Right lobe of liver (tissue), 6 donors: ENCODE measurements around the gene CT83. TPM values are rescaled to one million over a fixed set of nuclear protein-coding genes. Genes with fewer than 3 reads are reported as not detected.

Experiments used
- ATAC-seq, 4 donors: fragments of 200-7000 bp; cut with Tn5 transposase; one replicate each; pipeline ENCODE4 v1.9.1; 2020; ENCODE audit warnings: mild to moderate bottlenecking in 4 of 4, moderate library complexity in 4 of 4
- DNase-seq, 3 donors: peaks; one replicate each; pipeline ENCODE4 v3.0.0-alpha.2; 2020
- H3K27ac ChIP-seq, 3 donors: fragments of 200-600 bp; one replicate each; pipeline ENCODE4 v1.8.0; 2022
- H3K27me3 ChIP-seq, 2 donors: fragments of 200-600 bp; one replicate each; pipeline ENCODE4 v1.8.0; 2022
- H3K36me3 ChIP-seq, 4 donors: fragments of 200-600 bp; sonication (generic) in 1 of 4; one replicate each; pipeline versions ENCODE4 v1.5.1 to v1.8.0; 2017 to 2022; ENCODE audit warnings: control low read depth in 1 of 4
- H3K4me1 ChIP-seq, 4 donors: fragments of 200-600 bp; sonication (generic) in 1 of 4; one replicate each; pipeline versions ENCODE4 v1.5.1 to v1.8.0; 2017 to 2022; ENCODE audit warnings: control low read depth in 1 of 4
- H3K4me3 ChIP-seq, 3 donors: fragments of 200-600 bp; one replicate each; pipeline ENCODE4 v1.8.0; 2022
- H3K9me3 ChIP-seq, 4 donors: fragments of 200-600 bp; sonication (generic) in 1 of 4; one replicate each; pipeline versions ENCODE4 v1.5.1 to v1.8.0; 2017 to 2022; ENCODE audit warnings: control low read depth in 1 of 4
- POLR2A ChIP-seq: fragments of 450-650 bp; IDR thresholded peaks from one replicate; pipeline ENCODE4 v1.6.1; 2017; ENCODE audit warnings: antibody characterized with exemption, mild to moderate bottlenecking
- WGBS: methylation state at CpG from one replicate; pipeline ENCODE4 v1.1.6; 2018; ENCODE audit warnings: low coverage, low lambda C conversion rate; ENCODE audit not compliant: insufficient coverage; ENCODE audit errors: missing lambda C conversion rate; 5-methylcytosine and 5-hydroxymethylcytosine counted together
- intact Hi-C, 2 donors: fragments of 100-400 bp; cut with DNase I; formaldehyde crosslinking; loops; one replicate each; pipeline versions ENCODE4 v1.11.2 to v1.14.1; 2022
- long read RNA-seq: library from polyadenylated mRNA; unstranded; transcript quantifications from one replicate; pipeline ENCODE4 v2.0.0, GENCODE V29; 2019
- total RNA-seq, 6 experiments: library from RNA; depleted of rRNA in 2 of 6; stranded (reverse); fragments of >200 nt in 2 of 6; fragmentation: NEBNext Ultra II Directional in 3 of 6; extraction: Animal tissue kit (Norgen Biotek cat#: 25700) in 3 of 6; gene quantifications; one replicate each; pipeline versions ENCODE4 v1.1.0 to v1.2.4, GENCODE V29; 2016 to 2023
- TF ChIP-seq, protein P1 (sequence below), 4 donors: fragments of 200-600 bp in 3 of 4; fragments of 450-650 bp in 1 of 4; IDR thresholded peaks; one replicate each; pipeline versions ENCODE4 v1.5.1 to v1.8.0; 2016 to 2022; ENCODE audit warnings: antibody characterized with exemption in 4 of 4, mild to moderate bottlenecking in 2 of 4
- donor health status: DM: no; HTN: yes; CAD: no.
- donor health status: DM: no; HTN: no; CAD: no.
- donor health status: DM: no; HTN: no; CAD: no.
- donor health status: DM: no; HTN: yes; CAD: no.
- donor health status: DM: no; HTN: yes; CAD: no.

Gene CT83, protein sequence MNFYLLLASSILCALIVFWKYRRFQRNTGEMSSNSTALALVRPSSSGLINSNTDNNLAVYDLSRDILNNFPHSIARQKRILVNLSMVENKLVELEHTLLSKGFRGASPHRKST
- total RNA-seq: not detected
- long read RNA-seq: 0 reads

DNA sequence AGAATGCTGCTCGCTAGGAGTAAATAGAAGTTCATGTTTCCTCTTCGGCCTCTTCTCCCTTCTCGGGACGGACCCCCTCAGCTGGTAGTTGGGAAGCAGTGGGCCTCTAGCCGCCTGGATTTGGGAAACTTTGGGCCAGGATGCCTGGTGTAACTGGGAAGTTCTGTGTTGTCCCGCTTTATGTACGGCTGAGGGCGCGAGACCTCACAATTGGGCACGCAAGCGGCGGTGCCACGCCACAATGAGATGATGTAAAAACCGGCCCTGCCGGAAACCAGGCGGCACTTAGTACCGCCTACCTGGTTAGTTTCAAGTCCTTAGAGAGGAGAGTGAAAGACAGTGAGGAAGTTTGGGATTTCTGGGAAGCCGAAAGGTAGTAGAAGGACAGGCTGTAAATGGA lies at the start of gene CT83:
TSS of gene CT83 (minus strand) at position 155 of the 400 bp plus-strand sequence. CDS start at position 35, 120 bp downstream.
- no peak within 1 kb of the TSS for H3K27ac ChIP-seq
- WGBS: 62% methylated on average over 17 of the region's 18 CpGs
- peaks cover 0 to 4% of the 10 kb centered on the region in 2 donors for H3K27me3 ChIP-seq
- intact Hi-C loops: no loop called here
- no peaks in the 10 kb centered on the region for H3K9me3 ChIP-seq
- no peak for DNase-seq
- no peaks in the 10 kb centered on the region for H3K4me1 ChIP-seq
- no peak for ATAC-seq
- no peak within 1 kb of the TSS for H3K4me3 ChIP-seq
- TF ChIP-seq, protein P1, sequence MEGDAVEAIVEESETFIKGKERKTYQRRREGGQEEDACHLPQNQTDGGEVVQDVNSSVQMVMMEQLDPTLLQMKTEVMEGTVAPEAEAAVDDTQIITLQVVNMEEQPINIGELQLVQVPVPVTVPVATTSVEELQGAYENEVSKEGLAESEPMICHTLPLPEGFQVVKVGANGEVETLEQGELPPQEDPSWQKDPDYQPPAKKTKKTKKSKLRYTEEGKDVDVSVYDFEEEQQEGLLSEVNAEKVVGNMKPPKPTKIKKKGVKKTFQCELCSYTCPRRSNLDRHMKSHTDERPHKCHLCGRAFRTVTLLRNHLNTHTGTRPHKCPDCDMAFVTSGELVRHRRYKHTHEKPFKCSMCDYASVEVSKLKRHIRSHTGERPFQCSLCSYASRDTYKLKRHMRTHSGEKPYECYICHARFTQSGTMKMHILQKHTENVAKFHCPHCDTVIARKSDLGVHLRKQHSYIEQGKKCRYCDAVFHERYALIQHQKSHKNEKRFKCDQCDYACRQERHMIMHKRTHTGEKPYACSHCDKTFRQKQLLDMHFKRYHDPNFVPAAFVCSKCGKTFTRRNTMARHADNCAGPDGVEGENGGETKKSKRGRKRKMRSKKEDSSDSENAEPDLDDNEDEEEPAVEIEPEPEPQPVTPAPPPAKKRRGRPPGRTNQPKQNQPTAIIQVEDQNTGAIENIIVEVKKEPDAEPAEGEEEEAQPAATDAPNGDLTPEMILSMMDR (IDR thresholded peaks at IDR 0.05): no peak
- TF ChIP-seq POLR2A: no peak
- H3K36me3 ChIP-seq: no peaks in the 10 kb centered on the region

DNA sequence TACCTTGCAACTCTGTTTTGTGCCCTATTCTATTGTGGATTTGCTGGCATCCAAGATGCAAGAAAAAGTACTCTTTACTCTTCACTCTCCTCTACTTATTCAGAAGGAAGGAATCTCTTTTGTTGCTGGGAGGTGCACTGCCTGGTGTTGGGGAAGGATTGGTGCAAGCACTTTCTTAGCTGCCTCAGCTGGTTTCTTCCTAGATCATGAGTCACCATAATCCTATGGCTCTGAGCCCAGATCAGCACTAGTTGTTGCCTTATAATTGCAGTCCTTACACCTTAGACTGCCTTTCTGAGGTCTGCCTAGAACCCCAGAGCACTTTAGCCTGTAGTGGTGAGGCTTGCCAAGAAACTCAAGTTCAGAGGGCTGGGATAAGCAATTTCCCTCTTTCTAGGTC lies 37.0 kb upstream of the CT83 start:
- DNase-seq (no peak), ATAC-seq (no peak)
- no peak overlapping the region for H3K27ac ChIP-seq
- intact Hi-C loops: no loop called here
- no peaks in the 10 kb centered on the region for H3K36me3 ChIP-seq
- no peak overlapping the region for H3K4me3 ChIP-seq
- H3K27me3 ChIP-seq: no peaks in the 10 kb centered on the region
- no peaks in the 10 kb centered on the region for H3K9me3 ChIP-seq
- TF ChIP-seq, protein P1 (IDR thresholded peaks at IDR 0.05): no peak
- TF ChIP-seq POLR2A: no peak
- H3K4me1 ChIP-seq: no peaks in the 10 kb centered on the region

DNA sequence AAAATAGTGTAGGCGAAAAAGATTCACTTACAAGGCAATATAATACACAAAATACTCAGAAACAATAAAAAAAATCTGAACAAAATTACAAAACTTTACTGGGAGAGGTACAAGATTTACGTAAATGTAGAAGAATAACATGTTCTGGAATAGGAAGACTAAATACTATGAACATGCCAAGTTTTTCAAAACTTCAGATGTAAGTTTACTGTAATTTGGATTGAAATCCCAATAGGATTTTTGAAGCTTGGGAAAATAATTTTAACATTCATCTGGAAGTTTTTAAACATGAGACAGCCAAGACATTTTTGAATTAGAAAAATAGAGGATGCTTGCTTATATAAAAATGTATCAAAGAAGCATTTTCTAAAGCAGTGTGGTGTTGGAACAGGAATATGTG lies 30.5 kb upstream of the CT83 start:
- peaks cover 0 to 4% of the 10 kb centered on the region in 2 donors for H3K27me3 ChIP-seq
- TF ChIP-seq POLR2A: no peak
- TF ChIP-seq, protein P1 (IDR thresholded peaks at IDR 0.05): no peak
- H3K27ac ChIP-seq: no peak overlapping the region
- no peaks in the 10 kb centered on the region for H3K4me1 ChIP-seq
- ATAC-seq (no peak), DNase-seq (no peak)
- H3K9me3 ChIP-seq: no peaks in the 10 kb centered on the region
- H3K4me3 ChIP-seq: no peak overlapping the region
- intact Hi-C loops: no loop called here
- H3K36me3 ChIP-seq: no peaks in the 10 kb centered on the region
- 34% methylated on average over 2 of the region's 2 CpGs for WGBS

DNA sequence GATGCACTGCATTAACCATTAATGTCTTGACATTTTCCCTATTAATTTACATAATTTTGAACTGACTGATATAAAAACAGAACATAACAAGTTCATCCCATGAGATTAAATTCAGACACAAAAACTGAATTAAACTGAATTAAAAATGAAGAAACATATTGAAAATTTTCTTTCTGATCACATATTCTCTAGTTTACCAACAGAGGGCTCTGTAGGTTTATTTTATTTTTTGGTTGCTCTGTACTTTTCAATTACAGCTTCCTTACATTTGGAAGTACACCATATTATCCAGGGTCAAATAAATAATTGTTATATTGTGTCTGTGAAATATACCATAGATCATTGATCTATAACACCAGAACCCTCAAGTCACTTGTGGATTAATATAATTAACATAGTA lies 27.3 kb upstream of the CT83 start:
- no peaks in the 10 kb centered on the region for H3K9me3 ChIP-seq
- H3K4me3 ChIP-seq: no peak overlapping the region
- intact Hi-C loops: no loop called here
- H3K36me3 ChIP-seq: no peaks in the 10 kb centered on the region
- H3K27me3 ChIP-seq: peaks cover 0 to 4% of the 10 kb centered on the region in 2 donors
- no peak for ATAC-seq
- no peak for DNase-seq
- H3K4me1 ChIP-seq: no peaks in the 10 kb centered on the region
- TF ChIP-seq POLR2A: no peak
- TF ChIP-seq, protein P1 (IDR thresholded peaks at IDR 0.05): peak; percentile 22 to 47 (median 41)
- H3K27ac ChIP-seq: no peak overlapping the region

DNA sequence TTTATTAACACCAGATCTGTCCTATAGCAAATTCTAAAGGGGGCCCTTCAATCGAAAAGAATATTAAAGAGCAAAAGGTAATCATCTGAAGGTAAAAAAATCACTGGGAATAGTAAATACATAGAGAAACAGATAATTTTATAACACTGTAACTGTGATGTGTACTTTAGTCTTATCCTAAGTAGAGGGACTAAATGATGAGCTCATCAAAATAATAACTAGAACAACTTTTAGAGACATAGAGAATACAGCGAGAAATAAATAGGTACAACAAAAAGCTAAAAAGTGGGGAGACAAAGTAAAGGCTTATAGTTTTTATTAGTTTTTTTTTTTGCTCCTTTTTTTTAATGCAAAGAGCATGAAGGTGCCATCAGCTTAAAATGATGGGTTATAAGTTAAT lies 17.3 kb upstream of the CT83 start:
- intact Hi-C loops: no loop called here
- TF ChIP-seq POLR2A: no peak
- TF ChIP-seq, protein P1 (IDR thresholded peaks at IDR 0.05): no peak

More for the DNA sequence above, 17.3 kb upstream of the CT83 start:
- Histone ChIP-seq H3K27me3 (no peaks in the 10 kb centered on the region), H3K9me3 (no peaks in the 10 kb centered on the region), H3K36me3 (no peaks in the 10 kb centered on the region), H3K4me3 (no peak overlapping the region), H3K27ac (no peak overlapping the region), H3K4me1 (no peaks in the 10 kb centered on the region)
- DNase-seq (no peak), ATAC-seq (no peak)
- WGBS: 38% methylated on average over 2 of the region's 2 CpGs
